Natural killer cell (primary cell): ENCODE results near the gene WBP4. TPM values are rescaled to one million over a fixed set of nuclear protein-coding genes. Genes with fewer than 3 reads are reported as not detected.

ENCODE experiments used
- ATAC-seq, 3 donors: fragments of 150-1000 bp in 2 of 3; fragments of 200-7000 bp in 1 of 3; cut with Tn5 transposase; 1 replicate in 1 of 3; 2 replicates in 2 of 3; pipeline ENCODE4 v1.10.0; 2021; ENCODE audit warnings: mild to moderate bottlenecking in 2 of 3, moderate library complexity in 2 of 3
- DNase-seq, 2 donors: peaks; one replicate each; pipeline versions ENCODE4 v3.0.0 to v3.0.0-alpha.2; 2013 to 2021; ENCODE audit warnings: mixed read lengths in 1 of 2
- H3K27ac ChIP-seq: one replicate; pipeline ENCODE4 v1.5.1; 2013; ENCODE audit warnings: mild to moderate bottlenecking, low read length
- H3K27me3 ChIP-seq: one replicate; pipeline ENCODE4 v1.6.1; 2013; ENCODE audit warnings: low read length; ENCODE audit not compliant: control insufficient read depth, insufficient read depth
- H3K36me3 ChIP-seq: one replicate; pipeline ENCODE4 v1.6.1; 2013; ENCODE audit warnings: low read length; ENCODE audit not compliant: control insufficient read depth, insufficient read depth
- H3K4me1 ChIP-seq: one replicate; pipeline ENCODE4 v1.6.1; 2013; ENCODE audit warnings: low read length; ENCODE audit not compliant: control insufficient read depth, insufficient read depth
- H3K4me3 ChIP-seq: one replicate; pipeline ENCODE4 v1.5.1; 2013; ENCODE audit warnings: low read length
- H3K9me3 ChIP-seq: one replicate; pipeline ENCODE4 v1.6.1; 2013; ENCODE audit warnings: low read length; ENCODE audit not compliant: control insufficient read depth, insufficient read depth
- H3K27ac Mint-ChIP-seq, 2 donors: one replicate each; pipeline ENCODE4 v1.8.0; 2022; ENCODE audit warnings: mild to moderate bottlenecking in 2 of 2, mixed read lengths in 2 of 2, moderate library complexity in 1 of 2
- H3K27me3 Mint-ChIP-seq, 2 donors: one replicate each; pipeline ENCODE4 v1.8.0; 2022; ENCODE audit warnings: low read depth in 2 of 2, mixed read lengths in 2 of 2
- H3K36me3 Mint-ChIP-seq: one replicate; pipeline ENCODE4 v1.8.0; 2022; ENCODE audit warnings: mixed read lengths
- H3K4me1 Mint-ChIP-seq, 2 donors: one replicate each; pipeline ENCODE4 v1.8.0; 2022; ENCODE audit warnings: mixed read lengths in 2 of 2
- H3K4me3 Mint-ChIP-seq: one replicate; pipeline ENCODE4 v1.8.0; 2022; ENCODE audit warnings: mild to moderate bottlenecking, moderate library complexity, mixed read lengths
- H3K9me3 Mint-ChIP-seq, 2 donors: one replicate each; pipeline ENCODE4 v1.8.0; 2022; ENCODE audit warnings: mixed read lengths in 2 of 2
- CTCF ChIP-seq: fragments of 200-600 bp; IDR thresholded peaks from one replicate; pipeline ENCODE4 v1.8.0; 2022; ENCODE audit warnings: antibody characterized with exemption
- WGBS: methylation state at CpG from one replicate; pipeline ENCODE4 v1.1.7; 2013; ENCODE audit warnings: missing lambda C conversion rate; ENCODE audit not compliant: insufficient coverage; 5-methylcytosine and 5-hydroxymethylcytosine counted together
- intact Hi-C: fragments of 100-400 bp; cut with micrococcal nuclease; formaldehyde crosslinking; loops from one replicate; pipeline ENCODE4 v1.14.2; 2022
- total RNA-seq, 4 donors: library from RNA; stranded (reverse); fragments of 120-200 nt in 1 of 4; gene quantifications; one replicate each; pipeline versions ENCODE4 v1.2.3 to v1.2.4, GENCODE V29; 2013 to 2022

The WBP4 gene
- total RNA-seq, 3 donors from 2014 or later (not counting 1 experiment from before 2014, with no cell fraction given): 4.2 to 6.8 (median 5.1) TPM

GRCh38 chr13:41025518-41025917 lies 35.8 kb upstream of the WBP4 start:
- intact Hi-C loops: no loop called here
- 85% methylated on average over 3 of the region's 4 CpGs for WGBS
- H3K4me3 Mint-ChIP-seq: no peak overlapping the region

DNA sequence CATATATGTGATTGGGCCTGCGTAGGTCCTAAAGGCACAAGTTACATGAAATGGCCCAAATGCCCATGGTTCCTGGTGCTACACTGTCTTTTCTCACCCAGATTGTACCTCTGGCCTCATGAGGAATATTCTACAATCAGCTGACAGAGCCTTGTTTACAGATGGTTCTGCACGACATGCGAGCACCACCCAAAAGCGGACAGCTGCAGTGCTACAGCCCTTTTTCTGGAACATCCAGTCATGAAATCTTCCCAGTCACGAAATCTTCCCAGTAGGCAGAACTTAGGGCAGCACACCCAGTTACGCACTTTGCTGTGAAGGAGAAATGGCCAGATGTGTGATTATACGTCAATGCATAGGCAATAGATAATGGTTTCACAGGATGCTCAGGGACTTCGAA lies 34.5 kb upstream of the WBP4 start:
- WGBS: 97% methylated on average over 8 of the region's 8 CpGs
- Histone ChIP-seq H3K4me1 (no peaks in the 10 kb centered on the region), H3K4me3 (no peak overlapping the region), H3K36me3 (no peaks in the 10 kb centered on the region), H3K27me3 (no peaks in the 10 kb centered on the region), H3K27ac (no peak overlapping the region), H3K9me3 (no peaks in the 10 kb centered on the region)
- no peak for DNase-seq
- H3K36me3 Mint-ChIP-seq: no peaks in the 10 kb centered on the region
- ATAC-seq: no peak
- H3K9me3 Mint-ChIP-seq: no peaks in the 10 kb centered on the region
- no peak overlapping the region for H3K4me3 Mint-ChIP-seq
- H3K27me3 Mint-ChIP-seq: no peaks in the 10 kb centered on the region
- TF ChIP-seq CTCF: no peak
- no peak overlapping the region for H3K27ac Mint-ChIP-seq
- intact Hi-C loops: no loop called here
- peaks cover 26 to 27% of the 10 kb centered on the region in 2 donors for H3K4me1 Mint-ChIP-seq

More at GRCh38 chr13:41025518-41025917, 35.8 kb upstream of the WBP4 start:
- H3K36me3 Mint-ChIP-seq: no peaks in the 10 kb centered on the region
- DNase-seq: no peak
- H3K4me1 Mint-ChIP-seq: peaks cover 26 to 27% of the 10 kb centered on the region in 2 donors
- no peaks in the 10 kb centered on the region for H3K9me3 ChIP-seq
- no peak for ATAC-seq
- H3K27me3 Mint-ChIP-seq: no peaks in the 10 kb centered on the region
- H3K27ac ChIP-seq: no peak overlapping the region
- peak overlapping the region in 1 of 2 donors; percentile 8 for H3K27ac Mint-ChIP-seq
- H3K9me3 Mint-ChIP-seq: no peaks in the 10 kb centered on the region
- no peaks in the 10 kb centered on the region for H3K27me3 ChIP-seq
- no peak overlapping the region for H3K4me3 ChIP-seq
- H3K4me1 ChIP-seq: no peaks in the 10 kb centered on the region
- no peaks in the 10 kb centered on the region for H3K36me3 ChIP-seq
- no peak for TF ChIP-seq CTCF

- H3K27ac Mint-ChIP-seq: no peak overlapping the region
These were observed 33.3 kb upstream of the WBP4 start for GRCh38 chr13:41028051-41028450.

More at GRCh38 chr13:41028051-41028450, 33.3 kb upstream of the WBP4 start:
- 88% methylated on average over 2 of the region's 2 CpGs for WGBS
- DNase-seq (no peak), ATAC-seq (no peak)
- no peaks in the 10 kb centered on the region for H3K36me3 ChIP-seq
- Mint-ChIP-seq H3K4me1 (peaks cover 26 to 27% of the 10 kb centered on the region in 2 donors), H3K36me3 (no peaks in the 10 kb centered on the region), H3K4me3 (no peak overlapping the region), H3K9me3 (no peaks in the 10 kb centered on the region), H3K27me3 (no peaks in the 10 kb centered on the region)
- no peaks in the 10 kb centered on the region for H3K4me1 ChIP-seq
- H3K27me3 ChIP-seq: no peaks in the 10 kb centered on the region
- H3K9me3 ChIP-seq: no peaks in the 10 kb centered on the region
- intact Hi-C loops: no loop called here
- no peak overlapping the region for H3K4me3 ChIP-seq
- no peak for TF ChIP-seq CTCF
- H3K27ac ChIP-seq: no peak overlapping the region
